GM19035 (cell line): ENCODE results near the gene TBATA.

ENCODE experiments used
- ATAC-seq: cut with Tn5 transposase; IDR thresholded peaks from one replicate; pipeline ENCODE4 v1.9.1; 2021; ENCODE audit not compliant: unreplicated experiment

Gene TBATA

GRCh38 chr10:70809011-70809611, 23.9 kb upstream of the TBATA start:
- ATAC-seq: no peak

- no peak for ATAC-seq
Measured at GRCh38 chr10:70807556-70807955, 22.4 kb upstream of the TBATA start.

- no peak for ATAC-seq
Measured at GRCh38 chr10:70806841-70807240, 21.7 kb upstream of the TBATA start.

- no peak for ATAC-seq
Measured at GRCh38 chr10:70805619-70806215, 20.5 kb upstream of the TBATA start.

GRCh38 chr10:70804421-70804808, 19.2 kb upstream of the TBATA start:
- no peak for ATAC-seq

- ATAC-seq: no peak
Measured at GRCh38 chr10:70803775-70804420, 18.7 kb upstream of the TBATA start.

- ATAC-seq: no peak
Measured at GRCh38 chr10:70801854-70802253, 16.7 kb upstream of the TBATA start.

- no peak for ATAC-seq
Measured at GRCh38 chr10:70799124-70799523, 13.9 kb upstream of the TBATA start.

GRCh38 chr10:70797840-70798239, 12.7 kb upstream of the TBATA start:
- no peak for ATAC-seq

- ATAC-seq: no peak
Measured at GRCh38 chr10:70795613-70796012, 10.4 kb upstream of the TBATA start.

GRCh38 chr10:70791386-70792039, 6.3 kb upstream of the TBATA start:
- no peak for ATAC-seq

GRCh38 chr10:70786799-70787415, 1.7 kb upstream of the TBATA start:
- no peak for ATAC-seq

GRCh38 chr10:70784471-70784870, 706 bp downstream of the TBATA start:
- ATAC-seq: no peak

- ATAC-seq: no peak
Measured at GRCh38 chr10:70784016-70784415, 1.2 kb downstream of the TBATA start.

- no peak for ATAC-seq
Measured at GRCh38 chr10:70782746-70783680, 2.2 kb downstream of the TBATA start.

GRCh38 chr10:70782086-70782745, 3.0 kb downstream of the TBATA start:
- no peak for ATAC-seq

- no peak for ATAC-seq
Measured at GRCh38 chr10:70781461-70782051, 3.6 kb downstream of the TBATA start.

- no peak for ATAC-seq
Measured at GRCh38 chr10:70780772-70781171, 4.4 kb downstream of the TBATA start.

GRCh38 chr10:70780370-70780760, 4.8 kb downstream of the TBATA start:
- ATAC-seq: no peak
